Psoas muscle (tissue), 8 donors: ENCODE measurements around the gene RAPH1. TPM values are rescaled to one million over a fixed set of nuclear protein-coding genes. Genes with fewer than 3 reads are reported as not detected.
"Not testable (repeated sequence)": the region's sequence is repeated elsewhere in the genome, so short reads cannot be mapped to it uniquely, and the experiment has no call there.

Source experiments
- ATAC-seq, 4 donors: fragments of 200-7000 bp; cut with Tn5 transposase; one replicate each; pipeline ENCODE4 v1.9.1; 2020; ENCODE audit warnings: moderate library complexity in 3 of 4, mild to moderate bottlenecking in 2 of 4
- DNase-seq, 2 donors: peaks; one replicate each; pipeline ENCODE4 v3.0.0-alpha.2; 2020
- H3K27ac ChIP-seq: fragments of 200-600 bp; one replicate; pipeline ENCODE4 v1.8.0; 2022
- H3K27me3 ChIP-seq, 3 donors: fragments of 200-600 bp in 1 of 3; one replicate each; pipeline versions ENCODE4 v1.6.1 to v1.8.0; 2013 to 2022; ENCODE audit warnings: low read length in 2 of 3, mild to moderate bottlenecking in 2 of 3, moderate library complexity in 1 of 3; ENCODE audit not compliant: insufficient read depth in 3 of 3
- H3K36me3 ChIP-seq, 2 donors: fragments of 200-600 bp in 1 of 2; one replicate each; pipeline versions ENCODE4 v1.6.1 to v1.8.0; 2013 to 2022; ENCODE audit warnings: low read depth in 1 of 2, mild to moderate bottlenecking in 1 of 2, moderate library complexity in 1 of 2; ENCODE audit not compliant: insufficient read depth in 1 of 2
- H3K4me1 ChIP-seq: fragments of 200-600 bp; one replicate; pipeline ENCODE4 v1.8.0; 2022
- H3K4me3 ChIP-seq: fragments of 200-600 bp; one replicate; pipeline ENCODE4 v1.8.0; 2022; ENCODE audit warnings: mild to moderate bottlenecking
- H3K9me3 ChIP-seq: fragments of 200-600 bp; one replicate; pipeline ENCODE4 v1.8.0; 2022
- CTCF ChIP-seq: fragments of 200-600 bp; IDR thresholded peaks from one replicate; pipeline ENCODE4 v1.8.0; 2022; ENCODE audit warnings: antibody characterized with exemption
- WGBS, 3 donors: extraction: QIAGEN DNeasy Blood & Tissue Kit; methylation state at CpG; one replicate each; pipeline versions ENCODE4 v1.1.6 to v1.1.7; 2013; 5-methylcytosine and 5-hydroxymethylcytosine counted together
- intact Hi-C, 2 donors: fragments of 100-400 bp; cut with DNase I; formaldehyde crosslinking; loops; one replicate each; pipeline versions ENCODE4 v1.11.0 to v1.14.2; 2022
- polyA plus RNA-seq, 3 donors: library from polyadenylated mRNA; stranded (reverse); fragments of 200-250 nt; gene quantifications; one replicate each; pipeline ENCODE4 v1.2.3, GENCODE V29; 2013
- total RNA-seq, 4 donors: library from RNA; stranded (reverse); fragmentation: NEBNext Ultra II Directional in 2 of 4; extraction: Animal tissue kit (Norgen Biotek cat#: 25700) in 2 of 4; gene quantifications; one replicate each; pipeline versions ENCODE4 v1.2.1 to v1.2.4, GENCODE V29; 2021 to 2023
- donor health status: healthy with polysubstance abuse.
- donor health status: DM: no; HTN: no; CAD: no; lungs with moderate emphysema.
- donor health status: Bipolar disorder and iron deficiency.
- donor health status: healthy.
- donor health status: DM: yes; HTN: yes; CAD: no.
- donor health status: DM: no; HTN: no; CAD: no.
- donor health status: DM: no; HTN: no; CAD: no.
- donor health status: DM: yes; HTN: yes; CAD: no.

The RAPH1 gene
- total and polyA plus RNA-seq, 7 donors = 4.3 to 47.6 (median 21.9) TPM

DNA sequence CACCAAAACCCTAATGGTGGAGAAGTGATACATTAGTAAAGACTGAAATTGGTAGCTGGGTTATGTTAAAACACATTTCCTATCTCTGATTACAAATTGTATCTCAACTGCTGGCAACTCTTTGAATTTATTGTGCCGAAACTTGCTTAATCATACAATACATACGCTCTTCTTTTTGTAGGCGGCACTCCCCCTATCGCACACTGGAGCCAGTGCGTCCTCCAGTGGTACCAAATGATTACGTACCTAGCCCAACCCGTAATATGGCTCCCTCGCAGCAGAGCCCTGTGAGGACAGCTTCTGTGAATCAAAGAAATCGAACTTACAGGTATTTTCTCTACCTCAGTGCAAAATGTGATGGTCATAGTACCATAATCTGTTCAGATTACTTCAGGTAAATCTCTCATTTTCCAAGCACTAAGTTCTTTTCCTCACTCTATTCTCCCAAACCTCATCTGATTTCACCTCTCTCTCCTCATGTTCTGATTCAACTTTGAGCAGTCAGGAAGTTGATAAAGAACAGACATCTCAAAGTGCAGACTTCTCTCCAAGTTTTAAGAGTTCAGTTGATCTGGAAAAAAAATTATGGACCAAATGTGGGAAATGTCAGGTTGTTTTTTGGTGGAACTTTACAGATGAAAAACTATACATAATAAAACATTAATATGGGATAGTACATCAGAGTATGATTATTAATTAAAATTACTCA lies 140.4 kb downstream of the RAPH1 start:
- intact Hi-C loops = no loop called here
- ATAC-seq (no peak), DNase-seq (no peak)
- no peak for TF ChIP-seq CTCF
- Histone ChIP-seq H3K9me3 (no peaks in the 10 kb centered on the region), H3K27ac (no peak overlapping the region), H3K4me3 (no peak overlapping the region), H3K4me1 (no peaks in the 10 kb centered on the region), H3K36me3 (peaks cover 0 to 9% of the 10 kb centered on the region in 2 donors), H3K27me3 (no peaks in the 10 kb centered on the region)
- 96 to 99% (median 96%) methylated on average over 9 of the region's 9 CpGs for WGBS, 3 donors

DNA sequence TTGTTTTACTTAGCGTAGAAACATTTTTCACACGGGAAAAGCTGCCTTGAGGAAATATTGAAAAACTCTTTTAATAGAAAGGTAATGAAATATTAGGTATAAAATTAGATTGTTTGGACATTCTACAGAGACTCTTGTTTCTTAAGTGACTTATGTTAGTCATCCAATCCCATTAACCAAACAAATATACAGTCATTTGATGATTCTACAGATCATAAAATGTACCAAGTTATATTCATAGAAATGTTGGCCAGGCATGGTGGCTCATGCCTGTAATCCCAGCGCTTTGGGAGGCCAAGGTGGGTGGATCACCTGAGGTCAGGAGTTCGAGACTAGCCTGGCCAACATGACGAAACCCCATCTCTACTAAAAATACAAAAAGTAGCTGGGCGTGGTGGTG lies 146.9 kb downstream of the RAPH1 start:
- H3K36me3 ChIP-seq, H3K27me3 ChIP-seq, H3K4me3 ChIP-seq, H3K9me3 ChIP-seq, DNase-seq, intact Hi-C loops, H3K27ac ChIP-seq, ATAC-seq, H3K4me1 ChIP-seq: not testable (repeated sequence)
- WGBS, 3 donors = 89 to 93% (median 93%) methylated on average over 6 of the region's 6 CpGs

GRCh38 chr2:203383038-203383437 lies 152.1 kb downstream of the RAPH1 start:
- Histone ChIP-seq H3K27ac (no peak overlapping the region), H3K4me1 (no peaks in the 10 kb centered on the region), H3K4me3 (no peak overlapping the region), H3K27me3 (no peaks in the 10 kb centered on the region), H3K36me3 (peaks cover 0 to 3% of the 10 kb centered on the region in 2 donors), H3K9me3 (no peaks in the 10 kb centered on the region)
- WGBS, 3 donors = 93 to 97% (median 96%) methylated on average over 1 of the region's 1 CpG
- ATAC-seq (no peak), DNase-seq (no peak)
- TF ChIP-seq CTCF = no peak
- intact Hi-C loops = no loop called here

DNA sequence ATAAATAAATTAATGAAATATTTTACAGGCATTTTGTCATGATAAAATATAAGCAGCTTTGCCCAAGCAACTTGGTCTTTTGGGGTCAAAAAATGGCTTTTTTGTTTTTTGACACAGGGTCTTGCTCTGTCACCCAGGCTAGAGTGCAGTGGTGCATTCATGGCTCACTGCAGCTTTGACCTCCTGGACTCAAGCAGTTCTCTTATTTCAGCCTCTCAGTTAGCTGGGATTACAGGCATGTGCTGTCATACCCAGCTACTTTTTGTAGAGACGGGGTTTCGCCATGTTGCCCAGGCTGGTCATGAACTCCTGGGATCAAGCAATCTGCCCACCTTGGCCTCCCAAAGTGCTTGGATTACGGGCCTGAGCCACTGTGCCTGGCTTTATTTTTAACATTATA lies 155.9 kb downstream of the RAPH1 start:
- intact Hi-C loops = no loop called here
- no peaks in the 10 kb centered on the region for H3K9me3 ChIP-seq
- H3K36me3 ChIP-seq = peaks cover 0 to 3% of the 10 kb centered on the region in 2 donors
- TF ChIP-seq CTCF = no peak
- ATAC-seq (no peak), DNase-seq (no peak)
- H3K4me3 ChIP-seq = no peak overlapping the region
- H3K4me1 ChIP-seq = no peaks in the 10 kb centered on the region
- WGBS, 3 donors = 73 to 95% (median 76%) methylated on average over 3 of the region's 3 CpGs
- no peaks in the 10 kb centered on the region for H3K27me3 ChIP-seq
- H3K27ac ChIP-seq = no peak overlapping the region

GRCh38 chr2:203376173-203376572 lies 158.9 kb downstream of the RAPH1 start:
- Histone ChIP-seq H3K27me3 (no peaks in the 10 kb centered on the region), H3K27ac (no peak overlapping the region), H3K4me3 (no peak overlapping the region), H3K4me1 (no peaks in the 10 kb centered on the region), H3K36me3 (no peaks in the 10 kb centered on the region), H3K9me3 (no peaks in the 10 kb centered on the region)
- ATAC-seq (no peak), DNase-seq (no peak)
- intact Hi-C loops = no loop called here
- no peak for TF ChIP-seq CTCF

GRCh38 chr2:203372706-203373105 lies 162.4 kb downstream of the RAPH1 start:
- intact Hi-C loops, H3K9me3 ChIP-seq, DNase-seq, H3K27ac ChIP-seq, H3K4me3 ChIP-seq, H3K4me1 ChIP-seq, H3K27me3 ChIP-seq, H3K36me3 ChIP-seq, ATAC-seq: not testable (repeated sequence)
- whole genome bisulfite sequencing, 3 donors = 98 to 100% (median 99%) methylated on average over 8 to 22 of the region's 31 CpGs
